CD4-positive, alpha-beta T cell (primary cell): Measurements from ENCODE around the gene RGL1. TPM values are rescaled to one million over a fixed set of nuclear protein-coding genes. Genes with fewer than 3 reads are reported as not detected.
A peak's percentile ranks its signal among the peaks of the same experiment; 100 is the strongest.

Experiments
- ATAC-seq: fragments of 200-7000 bp; cut with Tn5 transposase; one replicate; pipeline ENCODE4 v1.10.0; 2022; ENCODE audit warnings: mild to moderate bottlenecking; ENCODE audit not compliant: poor library complexity
- CTCF ChIA-PET: fragments of 350-600 bp; sonication (Branson Sonifier 250); formaldehyde crosslinking; loops from one replicate; lab custom pipeline; 2021; ENCODE audit warnings: antibody characterized with exemption, inconsistent platforms; lab: Charles Lee
- POLR2A ChIA-PET: fragments of 350-600 bp; sonication (Branson Sonifier 250); formaldehyde crosslinking; loops from one replicate; lab custom pipeline; 2021; ENCODE audit warnings: antibody characterized with exemption, inconsistent platforms; lab: Charles Lee
- DNase-seq, 14 experiments: peaks; one replicate each; pipeline ENCODE4 v3.0.0-alpha.2; 2013 to 2020; ENCODE audit warnings: mixed read lengths in 2 of 14
- H3K27ac ChIP-seq, 2 donors: one replicate each; pipeline versions ENCODE4 v1.5.1 to v1.7.0; 2013; ENCODE audit warnings: low read length in 2 of 2, low read depth in 1 of 2, mild to moderate bottlenecking in 1 of 2
- H3K27me3 ChIP-seq, 2 experiments: 1 replicate in 1 of 2; 2 replicates in 1 of 2; pipeline versions ENCODE4 v1.6.1 to v1.7.0; 2013; ENCODE audit warnings: low read length in 2 of 2, control low read depth in 1 of 2, mild to moderate bottlenecking in 1 of 2, moderate library complexity in 1 of 2; ENCODE audit not compliant: insufficient read depth in 2 of 2, control insufficient read depth in 1 of 2
- H3K36me3 ChIP-seq: one replicate; pipeline ENCODE4 v1.6.1; 2013; ENCODE audit warnings: low read length, control low read depth; ENCODE audit not compliant: insufficient read depth
- H3K4me1 ChIP-seq: one replicate; pipeline ENCODE4 v1.6.1; 2013; ENCODE audit warnings: low read length, control low read depth; ENCODE audit not compliant: insufficient read depth
- H3K4me3 ChIP-seq: one replicate; pipeline ENCODE4 v1.5.1; 2013; ENCODE audit warnings: mild to moderate bottlenecking, low read length, moderate library complexity
- H3K9me3 ChIP-seq, 2 experiments: 1 replicate in 1 of 2; 2 replicates in 1 of 2; pipeline versions ENCODE4 v1.6.1 to v1.7.0; 2013; ENCODE audit warnings: low read length in 2 of 2, mild to moderate bottlenecking in 2 of 2, control low read depth in 1 of 2, moderate library complexity in 1 of 2; ENCODE audit not compliant: control insufficient read depth in 1 of 2, insufficient read depth in 1 of 2
- H3K27ac Mint-ChIP-seq: one replicate; pipeline ENCODE4 v1.8.0; 2020; ENCODE audit warnings: mixed read lengths
- H3K27me3 Mint-ChIP-seq: one replicate; pipeline ENCODE4 v1.8.0; 2021; ENCODE audit warnings: mixed read lengths
- H3K36me3 Mint-ChIP-seq: one replicate; pipeline ENCODE4 v1.8.0; 2021; ENCODE audit warnings: low read depth, mixed read lengths
- H3K4me1 Mint-ChIP-seq: one replicate; pipeline ENCODE4 v1.8.0; 2021; ENCODE audit warnings: low read depth, mixed read lengths
- H3K4me3 Mint-ChIP-seq: one replicate; pipeline ENCODE4 v1.8.0; 2020; ENCODE audit warnings: mild to moderate bottlenecking, mixed read lengths
- H3K9me3 Mint-ChIP-seq: one replicate; pipeline ENCODE4 v1.8.0; 2020; ENCODE audit warnings: mixed read lengths
- intact Hi-C, 2 experiments: fragments of 100-400 bp; cut with DNase I in 1 of 2; cut with micrococcal nuclease in 1 of 2; formaldehyde crosslinking; loops; one replicate each; pipeline versions ENCODE4 v1.15.1 to v1.9.0; 2023 to 2025; cut with DNase I, micrococcal nuclease
- total RNA-seq, 174 experiments: library from RNA in 2 of 174; stranded (reverse) in 2 of 174; gene quantifications; one replicate each; pipeline ENCODE4 v1.2.3 and lab custom pipeline; 2021 to 2026
- TF ChIP-seq, protein P1 (sequence below): fragments of 200-600 bp; IDR thresholded peaks from one replicate; pipeline ENCODE4 v1.8.0; 2022; ENCODE audit warnings: antibody characterized with exemption, mild to moderate bottlenecking

Gene RGL1
- total RNA-seq, 2 experiments from 2014 or later, result 1.2 to 1.8 TPM

GRCh38 chr1:183894290-183894565, 89.3 kb downstream of the RGL1 start:
- Mint-ChIP-seq H3K4me1 (peaks cover 27% of the 10 kb centered on the region), H3K27ac (no peak overlapping the region), H3K4me3 (no peak overlapping the region), H3K27me3 (no peaks in the 10 kb centered on the region), H3K36me3 (no peaks in the 10 kb centered on the region), H3K9me3 (no peaks in the 10 kb centered on the region)
- DNase-seq (no peak), ATAC-seq (no peak)
- ChIA-PET POLR2A (no interaction called here), CTCF (no interaction called here)
- Histone ChIP-seq H3K27ac (no peak overlapping the region), H3K4me1 (peaks cover 8% of the 10 kb centered on the region), H3K9me3 (no peaks in the 10 kb centered on the region), H3K4me3 (no peak overlapping the region), H3K27me3 (no peaks in the 10 kb centered on the region), H3K36me3 (no peaks in the 10 kb centered on the region)
- intact Hi-C loops, result no loop called here
- TF ChIP-seq, protein P1, sequence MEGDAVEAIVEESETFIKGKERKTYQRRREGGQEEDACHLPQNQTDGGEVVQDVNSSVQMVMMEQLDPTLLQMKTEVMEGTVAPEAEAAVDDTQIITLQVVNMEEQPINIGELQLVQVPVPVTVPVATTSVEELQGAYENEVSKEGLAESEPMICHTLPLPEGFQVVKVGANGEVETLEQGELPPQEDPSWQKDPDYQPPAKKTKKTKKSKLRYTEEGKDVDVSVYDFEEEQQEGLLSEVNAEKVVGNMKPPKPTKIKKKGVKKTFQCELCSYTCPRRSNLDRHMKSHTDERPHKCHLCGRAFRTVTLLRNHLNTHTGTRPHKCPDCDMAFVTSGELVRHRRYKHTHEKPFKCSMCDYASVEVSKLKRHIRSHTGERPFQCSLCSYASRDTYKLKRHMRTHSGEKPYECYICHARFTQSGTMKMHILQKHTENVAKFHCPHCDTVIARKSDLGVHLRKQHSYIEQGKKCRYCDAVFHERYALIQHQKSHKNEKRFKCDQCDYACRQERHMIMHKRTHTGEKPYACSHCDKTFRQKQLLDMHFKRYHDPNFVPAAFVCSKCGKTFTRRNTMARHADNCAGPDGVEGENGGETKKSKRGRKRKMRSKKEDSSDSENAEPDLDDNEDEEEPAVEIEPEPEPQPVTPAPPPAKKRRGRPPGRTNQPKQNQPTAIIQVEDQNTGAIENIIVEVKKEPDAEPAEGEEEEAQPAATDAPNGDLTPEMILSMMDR, result no peak

DNA sequence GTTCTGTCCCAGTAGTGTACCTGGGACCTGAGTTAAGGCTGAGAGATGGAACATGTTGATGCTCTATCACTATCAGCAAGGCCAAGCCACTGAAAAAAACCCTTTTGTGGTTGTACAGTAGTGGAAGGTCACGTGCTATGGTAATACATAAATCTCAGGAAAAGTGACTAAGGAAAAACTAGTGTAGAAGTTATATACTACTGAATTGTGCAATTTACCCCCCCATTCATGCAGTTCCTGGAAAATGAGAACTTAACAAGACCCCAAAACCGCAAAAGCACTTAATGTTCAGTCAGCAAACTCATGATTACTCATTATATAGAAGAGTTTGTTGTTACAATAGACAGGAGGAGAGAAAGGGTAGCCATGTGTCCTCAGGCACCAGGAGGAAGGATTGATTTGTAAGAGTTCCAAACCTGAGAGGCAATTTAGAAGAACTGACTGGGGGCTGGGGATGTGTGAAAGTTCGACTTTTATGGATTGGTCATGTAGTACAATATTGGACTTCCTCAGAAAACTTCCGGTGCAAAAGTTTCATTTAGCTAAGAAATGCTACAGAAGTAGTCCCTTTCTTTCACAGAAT, 91.6 kb downstream of the RGL1 start:
- intact Hi-C loops, result no loop called here
- CTCF ChIA-PET, result no interaction called here
- POLR2A ChIA-PET, result no interaction called here

GRCh38 chr1:183898001-183898396, 93.1 kb downstream of the RGL1 start:
- H3K9me3 Mint-ChIP-seq, result no peaks in the 10 kb centered on the region
- ATAC-seq (no peak), DNase-seq (no peak)
- no peaks in the 10 kb centered on the region for H3K36me3 ChIP-seq
- peaks cover 5% of the 10 kb centered on the region for H3K36me3 Mint-ChIP-seq
- TF ChIP-seq, protein P1, result no peak
- no peak overlapping the region for H3K27ac Mint-ChIP-seq
- no peaks in the 10 kb centered on the region for H3K4me1 ChIP-seq
- no peak overlapping the region for H3K4me3 ChIP-seq
- no peaks in the 10 kb centered on the region for H3K9me3 ChIP-seq
- H3K27ac ChIP-seq, result no peak overlapping the region
- CTCF ChIA-PET, result no interaction called here
- H3K4me1 Mint-ChIP-seq, result peaks cover 13% of the 10 kb centered on the region
- intact Hi-C loops, result no loop called here
- H3K27me3 ChIP-seq, result no peaks in the 10 kb centered on the region
- no peaks in the 10 kb centered on the region for H3K27me3 Mint-ChIP-seq
- POLR2A ChIA-PET, result no interaction called here
- H3K4me3 Mint-ChIP-seq, result no peak overlapping the region

More for the DNA sequence above, 91.6 kb downstream of the RGL1 start:
- peaks cover 13% of the 10 kb centered on the region for H3K4me1 Mint-ChIP-seq
- Histone ChIP-seq H3K4me1 (no peaks in the 10 kb centered on the region), H3K27ac (no peak overlapping the region), H3K27me3 (no peaks in the 10 kb centered on the region), H3K36me3 (no peaks in the 10 kb centered on the region), H3K4me3 (no peak overlapping the region), H3K9me3 (no peaks in the 10 kb centered on the region)
- H3K36me3 Mint-ChIP-seq, result peaks cover 2% of the 10 kb centered on the region
- no peaks in the 10 kb centered on the region for H3K27me3 Mint-ChIP-seq
- H3K9me3 Mint-ChIP-seq, result no peaks in the 10 kb centered on the region
- H3K4me3 Mint-ChIP-seq, result no peak overlapping the region
- ATAC-seq (no peak), DNase-seq (peak in 2 of 14 experiments; percentile 44 to 49)
- TF ChIP-seq, protein P1, result no peak
- H3K27ac Mint-ChIP-seq, result no peak overlapping the region
